CD8-positive, alpha-beta memory T cell (primary cell): ENCODE measurements around the gene HOXA6. TPM values are rescaled to one million over a fixed set of nuclear protein-coding genes. Genes with fewer than 3 reads are reported as not detected.

ENCODE experiments used
- CTCF ChIA-PET: fragments of 350-600 bp; sonication (Branson Sonifier 250); formaldehyde crosslinking; loops from one replicate; lab custom pipeline; 2021; ENCODE audit warnings: antibody characterized with exemption; lab: Charles Lee
- POLR2A ChIA-PET: fragments of 350-600 bp; sonication (Branson Sonifier 250); formaldehyde crosslinking; loops from one replicate; lab custom pipeline; 2021; ENCODE audit warnings: antibody characterized with exemption; lab: Charles Lee
- DNase-seq, 5 donors: peaks; one replicate each; pipeline versions ENCODE4 v3.0.0 to v3.0.0-alpha.2; 2020 to 2022; ENCODE audit warnings: mixed read lengths in 1 of 5
- H3K27ac ChIP-seq: one replicate; pipeline ENCODE4 v1.7.0; 2013; ENCODE audit warnings: low read depth, mild to moderate bottlenecking, low read length, moderate library complexity
- H3K27me3 ChIP-seq: 2 replicates; pipeline ENCODE4 v1.7.0; 2013; ENCODE audit warnings: low read length, mild to moderate bottlenecking; ENCODE audit not compliant: insufficient read depth, poor library complexity, severe bottlenecking
- H3K36me3 ChIP-seq: 2 replicates; pipeline ENCODE4 v1.7.0; 2013; ENCODE audit warnings: mild to moderate bottlenecking, low read length, moderate library complexity; ENCODE audit not compliant: insufficient read depth
- H3K4me1 ChIP-seq: 2 replicates; pipeline ENCODE4 v1.7.0; 2013; ENCODE audit warnings: mild to moderate bottlenecking, low read length, moderate library complexity; ENCODE audit not compliant: insufficient read depth
- H3K4me3 ChIP-seq: 2 replicates; pipeline ENCODE4 v1.7.0; 2013; ENCODE audit warnings: mild to moderate bottlenecking, low read length
- H3K9me3 ChIP-seq: 2 replicates; pipeline ENCODE4 v1.7.0; 2013; ENCODE audit warnings: mild to moderate bottlenecking, low read length
- H3K27ac Mint-ChIP-seq, 8 donors: one replicate each; pipeline ENCODE4 v1.8.0; 2020 to 2021; ENCODE audit warnings: mixed read lengths in 8 of 8, mild to moderate bottlenecking in 6 of 8, inconsistent platforms in 3 of 8, moderate library complexity in 3 of 8
- H3K27me3 Mint-ChIP-seq, 2 donors: one replicate each; pipeline ENCODE4 v1.8.0; 2020 to 2021; ENCODE audit warnings: mixed read lengths in 2 of 2, mild to moderate bottlenecking in 1 of 2, moderate library complexity in 1 of 2
- H3K36me3 Mint-ChIP-seq, 3 donors: one replicate each; pipeline ENCODE4 v1.8.0; 2020 to 2021; ENCODE audit warnings: mixed read lengths in 3 of 3, inconsistent platforms in 1 of 3, mild to moderate bottlenecking in 1 of 3
- H3K4me1 Mint-ChIP-seq, 3 donors: one replicate each; pipeline ENCODE4 v1.8.0; 2020 to 2021; ENCODE audit warnings: mixed read lengths in 3 of 3, inconsistent platforms in 1 of 3, mild to moderate bottlenecking in 1 of 3
- H3K4me3 Mint-ChIP-seq, 7 donors: one replicate each; pipeline ENCODE4 v1.8.0; 2020 to 2021; ENCODE audit warnings: mixed read lengths in 7 of 7, mild to moderate bottlenecking in 6 of 7, moderate library complexity in 4 of 7, inconsistent platforms in 2 of 7
- H3K9me3 Mint-ChIP-seq, 5 donors: one replicate each; pipeline ENCODE4 v1.8.0; 2020 to 2022; ENCODE audit warnings: mixed read lengths in 5 of 5, mild to moderate bottlenecking in 3 of 5, moderate library complexity in 2 of 5, inconsistent platforms in 1 of 5
- polyA plus RNA-seq: library from polyadenylated mRNA; unstranded; fragments of 300-500 nt; fragmentation: Illumina TruSeq; gene quantifications from one replicate; pipeline ENCODE4 v1.2.3, GENCODE V29; 2021
- total RNA-seq, 2 experiments: library from RNA; stranded (reverse); gene quantifications; one replicate each; pipeline ENCODE4 v1.2.3, GENCODE V29; 2021

The HOXA6 gene
- total and polyA plus RNA-seq, 3 experiments from 2014 or later: not detected

- no peak overlapping the region for H3K4me3 ChIP-seq
- H3K9me3 ChIP-seq: no peaks in the 10 kb centered on the region
- POLR2A ChIA-PET: no interaction called here
- H3K27ac Mint-ChIP-seq: no peak overlapping the region
- no peak overlapping the region for H3K4me3 Mint-ChIP-seq
- H3K4me1 Mint-ChIP-seq: no peaks in the 10 kb centered on the region
- no peaks in the 10 kb centered on the region for H3K4me1 ChIP-seq
- no peaks in the 10 kb centered on the region for H3K9me3 Mint-ChIP-seq
- no peak for DNase-seq
- no peaks in the 10 kb centered on the region for H3K36me3 ChIP-seq
- peaks cover 31 to 70% of the 10 kb centered on the region in 2 donors for H3K27me3 Mint-ChIP-seq
- H3K27me3 ChIP-seq: peaks cover 23% of the 10 kb centered on the region
- H3K27ac ChIP-seq: no peak overlapping the region
- CTCF ChIA-PET: no interaction called here
- H3K36me3 Mint-ChIP-seq: no peaks in the 10 kb centered on the region
Observed at GRCh38 chr7:27139334-27140125, 8.0 kb downstream of the HOXA6 start.

- Mint-ChIP-seq H3K27me3 (peaks cover 30 to 70% of the 10 kb centered on the region in 2 donors), H3K4me1 (no peaks in the 10 kb centered on the region), H3K36me3 (no peaks in the 10 kb centered on the region), H3K4me3 (no peak overlapping the region), H3K9me3 (no peaks in the 10 kb centered on the region), H3K27ac (no peak overlapping the region)
- no peaks in the 10 kb centered on the region for H3K36me3 ChIP-seq
- H3K27ac ChIP-seq: no peak overlapping the region
- no peak for DNase-seq
- no peak overlapping the region for H3K4me3 ChIP-seq
- ChIA-PET POLR2A (no interaction called here), CTCF (no interaction called here)
- no peaks in the 10 kb centered on the region for H3K4me1 ChIP-seq
- H3K9me3 ChIP-seq: no peaks in the 10 kb centered on the region
- H3K27me3 ChIP-seq: peaks cover 23% of the 10 kb centered on the region
Observed at GRCh38 chr7:27138985-27139333, 8.6 kb downstream of the HOXA6 start.

- Mint-ChIP-seq H3K27me3 (peaks cover 33 to 73% of the 10 kb centered on the region in 2 donors), H3K27ac (no peak overlapping the region), H3K9me3 (no peaks in the 10 kb centered on the region), H3K4me3 (no peak overlapping the region), H3K36me3 (no peaks in the 10 kb centered on the region), H3K4me1 (no peaks in the 10 kb centered on the region)
- H3K27ac ChIP-seq: no peak overlapping the region
- no peak for DNase-seq
- POLR2A ChIA-PET: no interaction called here
- CTCF ChIA-PET: no interaction called here
- no peaks in the 10 kb centered on the region for H3K4me1 ChIP-seq
- no peak overlapping the region for H3K4me3 ChIP-seq
- no peaks in the 10 kb centered on the region for H3K36me3 ChIP-seq
- H3K9me3 ChIP-seq: no peaks in the 10 kb centered on the region
- peaks cover 23% of the 10 kb centered on the region for H3K27me3 ChIP-seq
Observed at GRCh38 chr7:27138472-27138871, 9.1 kb downstream of the HOXA6 start.

- H3K27me3 ChIP-seq: peaks cover 23% of the 10 kb centered on the region
- POLR2A ChIA-PET: no interaction called here
Observed at GRCh38 chr7:27137640-27138315, 9.8 kb downstream of the HOXA6 start.

GRCh38 chr7:27134392-27134791 is 13.2 kb downstream of the HOXA6 start:
- Histone ChIP-seq H3K27me3 (peaks cover 23% of the 10 kb centered on the region), H3K36me3 (no peaks in the 10 kb centered on the region), H3K4me3 (no peak overlapping the region), H3K9me3 (no peaks in the 10 kb centered on the region), H3K27ac (no peak overlapping the region), H3K4me1 (peaks cover 6% of the 10 kb centered on the region)
- H3K4me3 Mint-ChIP-seq: no peak overlapping the region
- ChIA-PET POLR2A (no interaction called here), CTCF (interaction anchor here (2.0 kb wide), 1 partner anchor 16 kb away, joined by 5 read pairs; no protein-coding TSS in a partner anchor)
- H3K4me1 Mint-ChIP-seq: peaks cover 0 to 3% (median 0%) of the 10 kb centered on the region in 3 donors
- no peak for DNase-seq
- peaks cover 39 to 74% of the 10 kb centered on the region in 2 donors for H3K27me3 Mint-ChIP-seq
- no peak overlapping the region for H3K27ac Mint-ChIP-seq
- no peaks in the 10 kb centered on the region for H3K36me3 Mint-ChIP-seq
- no peaks in the 10 kb centered on the region for H3K9me3 Mint-ChIP-seq

More at GRCh38 chr7:27137640-27138315, 9.8 kb downstream of the HOXA6 start:
- Histone ChIP-seq H3K36me3 (no peaks in the 10 kb centered on the region), H3K4me1 (no peaks in the 10 kb centered on the region), H3K9me3 (no peaks in the 10 kb centered on the region), H3K27ac (no peak overlapping the region), H3K4me3 (no peak overlapping the region)
- H3K27me3 Mint-ChIP-seq: peaks cover 40 to 77% of the 10 kb centered on the region in 2 donors
- no peaks in the 10 kb centered on the region for H3K9me3 Mint-ChIP-seq
- no peak for DNase-seq
- no peak overlapping the region for H3K4me3 Mint-ChIP-seq
- H3K4me1 Mint-ChIP-seq: no peaks in the 10 kb centered on the region
- H3K27ac Mint-ChIP-seq: no peak overlapping the region
- CTCF ChIA-PET: no interaction called here
- no peaks in the 10 kb centered on the region for H3K36me3 Mint-ChIP-seq

DNA sequence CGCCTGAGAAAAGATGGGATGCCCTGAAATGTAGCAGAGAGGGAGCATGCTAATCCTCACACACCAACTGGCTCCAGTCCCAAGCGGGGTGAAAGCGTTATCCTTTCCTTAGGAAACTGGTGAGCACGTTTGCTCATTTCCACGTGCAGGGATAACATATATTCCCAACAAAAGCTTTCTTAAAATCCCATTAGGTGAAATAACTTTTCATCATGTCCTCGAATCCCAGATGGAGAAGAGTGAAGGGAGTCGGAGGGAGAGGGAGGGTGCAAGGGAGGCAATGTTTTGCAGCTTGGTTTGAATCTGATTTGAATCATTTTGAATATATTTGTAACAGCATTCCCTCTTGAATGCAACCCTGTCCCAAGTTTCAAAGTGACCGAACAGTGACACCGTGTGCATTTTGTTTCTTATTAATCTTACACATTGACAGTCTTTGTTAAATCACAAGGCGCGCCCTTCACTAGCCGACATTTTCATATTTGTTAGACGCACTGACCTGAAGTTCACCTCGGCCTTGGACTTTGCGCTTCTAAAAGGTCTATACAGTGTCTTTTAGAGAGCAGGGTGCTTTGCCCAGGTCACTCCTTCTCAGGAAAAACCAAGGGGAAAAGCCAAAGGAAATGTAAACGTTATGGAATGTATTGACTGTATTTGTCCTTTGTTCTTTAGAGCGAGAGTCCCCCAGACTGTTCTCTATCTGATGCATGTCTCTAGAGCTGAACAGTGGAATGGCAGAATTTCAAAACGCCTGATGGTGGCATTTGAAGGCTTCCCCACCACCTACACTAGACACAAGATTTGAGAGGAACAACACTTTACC is 14.0 kb downstream of the HOXA6 start:
- H3K4me3 Mint-ChIP-seq: peak overlapping the region in 1 of 7 donors; percentile 38
- peaks cover 23% of the 10 kb centered on the region for H3K27me3 ChIP-seq
- H3K36me3 Mint-ChIP-seq: no peaks in the 10 kb centered on the region
- H3K27me3 Mint-ChIP-seq: peaks cover 43 to 77% of the 10 kb centered on the region in 2 donors
- ChIA-PET CTCF (interaction anchor here (2.0 kb wide), 1 partner anchor 17 kb away, joined by 5 read pairs; no protein-coding TSS in a partner anchor), POLR2A (no interaction called here)
- H3K4me1 ChIP-seq: peaks cover 6% of the 10 kb centered on the region
- no peaks in the 10 kb centered on the region for H3K36me3 ChIP-seq
- no peaks in the 10 kb centered on the region for H3K9me3 Mint-ChIP-seq
- no peak overlapping the region for H3K4me3 ChIP-seq
- H3K4me1 Mint-ChIP-seq: peaks cover 0 to 3% (median 0%) of the 10 kb centered on the region in 3 donors
- H3K27ac ChIP-seq: no peak overlapping the region
- no peak overlapping the region for H3K27ac Mint-ChIP-seq
- DNase-seq: no peak
- H3K9me3 ChIP-seq: no peaks in the 10 kb centered on the region

- H3K27me3 Mint-ChIP-seq: peaks cover 44 to 82% of the 10 kb centered on the region in 2 donors
- no peaks in the 10 kb centered on the region for H3K9me3 ChIP-seq
- H3K4me1 Mint-ChIP-seq: peaks cover 0 to 3% (median 0%) of the 10 kb centered on the region in 3 donors
- no peak overlapping the region for H3K27ac ChIP-seq
- ChIA-PET POLR2A (no interaction called here), CTCF (interaction anchor here (2.0 to 2.8 kb wide), 2 partner anchors 18 kb away, joined by 5 to 11 read pairs; no protein-coding TSS in a partner anchor)
- H3K36me3 ChIP-seq: no peaks in the 10 kb centered on the region
- DNase-seq: no peak
- no peaks in the 10 kb centered on the region for H3K36me3 Mint-ChIP-seq
- H3K27me3 ChIP-seq: peaks cover 23% of the 10 kb centered on the region
- peak overlapping the region in 1 of 7 donors; percentile 38 for H3K4me3 Mint-ChIP-seq
- H3K27ac Mint-ChIP-seq: no peak overlapping the region
- H3K4me3 ChIP-seq: no peak overlapping the region
- no peaks in the 10 kb centered on the region for H3K9me3 Mint-ChIP-seq
- H3K4me1 ChIP-seq: peaks cover 6% of the 10 kb centered on the region
Observed at GRCh38 chr7:27132978-27133377, 14.6 kb downstream of the HOXA6 start.
